Loucy (cell line): ENCODE data around the gene GAS5.

Experiments used
- CTCF ChIP-seq: fragments of 200-600 bp; sonication (generic); conservative IDR thresholded peaks from 2 replicates; pipeline ENCODE4 v1.5.1; 2014; ENCODE audit warnings: mild to moderate bottlenecking, antibody characterized with exemption, low read length
- EZH2phosphoT487 ChIP-seq: fragments of 200-600 bp; IDR thresholded peaks from 2 replicates; pipeline ENCODE4 v1.6.1; 2018; ENCODE audit warnings: antibody characterized with exemption, mild to moderate bottlenecking, moderate library complexity, borderline replicate concordance

DNA sequence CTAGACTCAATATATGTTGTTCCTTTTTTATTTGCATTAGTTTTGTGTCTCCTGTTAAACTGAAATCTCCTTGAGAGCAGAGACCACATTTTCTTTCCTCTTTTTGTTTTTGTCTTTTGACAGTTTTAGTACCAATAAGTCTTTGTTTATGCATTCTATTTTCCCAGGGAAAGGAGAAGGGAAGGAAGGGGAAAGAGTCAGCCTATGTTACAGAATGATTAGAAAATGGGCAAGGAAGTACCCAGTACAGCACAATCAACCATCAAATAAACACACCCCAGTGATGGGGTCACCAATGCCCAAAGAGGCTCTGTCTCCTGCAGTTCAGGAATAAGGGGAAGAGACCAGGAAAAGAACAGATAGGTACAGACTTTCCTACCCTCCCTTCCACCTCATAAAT lies 10.5 kb upstream of the GAS5 start:
- no peak for TF ChIP-seq CTCF
- TF ChIP-seq EZH2phosphoT487: no peak
